DMS153 (cell line): ENCODE results near the gene FGFR3.
"Not testable (repeated sequence)": the region's sequence is repeated elsewhere in the genome, so short reads cannot be mapped to it uniquely, and the experiment has no call there.

Experiments
- DNase-seq: peaks from one replicate; lab custom pipeline; 2025; lab: John Stamatoyannopoulos, UW

FGFR3 gene

GRCh38 chr4:1842339-1842895 lies 49.3 kb downstream of the FGFR3 start:
- no peak for DNase-seq

GRCh38 chr4:1842993-1843448 lies 49.9 kb downstream of the FGFR3 start:
- no peak for DNase-seq

- DNase-seq = no peak
These were observed 50.8 kb downstream of the FGFR3 start for GRCh38 chr4:1843852-1844251.

DNA sequence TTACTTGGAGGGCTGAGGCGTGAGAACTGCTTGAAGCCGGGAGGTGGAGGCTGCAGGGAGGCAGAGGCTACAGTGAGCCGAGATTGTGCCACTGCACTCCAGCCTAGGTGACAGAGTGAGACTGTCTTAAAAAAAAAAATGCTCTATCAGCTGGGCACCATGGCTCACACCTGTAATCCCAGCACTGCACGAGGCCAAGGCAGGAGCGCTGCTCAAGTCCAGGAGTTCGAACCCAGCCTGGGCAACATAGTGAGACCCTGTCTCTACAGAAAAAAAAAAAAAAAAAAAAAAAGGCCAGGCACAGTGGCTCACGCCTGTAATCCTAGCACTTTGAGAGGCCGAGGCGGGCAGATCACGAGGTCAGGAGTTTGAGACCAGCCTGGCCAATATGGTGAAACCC lies 51.5 kb downstream of the FGFR3 start:
- DNase-seq = not testable (repeated sequence)

- no peak for DNase-seq
These were observed 53.5 kb downstream of the FGFR3 start for GRCh38 chr4:1846580-1846979.

DNA sequence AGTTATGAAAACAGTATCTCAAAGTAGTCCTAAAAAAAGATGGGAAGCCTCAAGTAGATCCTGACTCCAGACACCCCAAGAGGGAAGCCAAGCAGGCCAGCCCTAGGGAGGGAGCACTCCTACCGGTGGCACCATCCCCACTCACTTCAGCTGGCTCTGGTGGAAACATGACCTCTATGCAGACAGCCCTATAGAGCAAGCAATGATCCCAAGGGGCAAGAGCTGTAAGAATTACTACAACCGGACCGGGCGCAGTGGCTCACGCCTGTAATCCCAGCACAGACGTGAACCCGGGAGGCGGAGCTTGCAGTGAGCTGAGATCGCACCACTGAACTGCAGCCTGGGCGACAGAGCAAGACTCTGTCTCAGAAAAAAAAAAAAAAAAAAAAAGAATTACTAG lies 57.2 kb downstream of the FGFR3 start:
- no peak for DNase-seq

DNA sequence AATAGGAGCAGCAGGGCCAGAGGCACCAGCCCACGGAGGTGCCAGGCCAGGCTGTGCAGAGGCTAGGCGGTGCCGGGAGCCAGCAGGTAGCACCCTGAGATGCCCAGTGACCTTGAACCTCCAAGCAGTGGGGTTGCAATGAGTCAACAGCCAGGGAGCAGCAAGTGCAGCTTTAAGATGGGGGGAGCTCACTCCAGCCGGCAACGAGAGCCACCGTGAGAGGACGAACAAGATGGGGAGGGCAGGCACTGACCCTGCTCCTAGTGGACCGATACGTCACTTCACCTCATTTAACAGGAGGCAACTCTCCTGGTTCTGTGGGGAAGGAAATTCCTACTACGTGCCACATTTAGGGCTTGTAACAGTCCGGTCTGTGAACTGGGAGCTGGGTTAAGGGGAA lies 58.1 kb downstream of the FGFR3 start:
- no peak for DNase-seq

GRCh38 chr4:1851575-1852410 lies 58.7 kb downstream of the FGFR3 start:
- DNase-seq = no peak

GRCh38 chr4:1852904-1853623 lies 60.0 kb downstream of the FGFR3 start:
- DNase-seq = no peak

DNA sequence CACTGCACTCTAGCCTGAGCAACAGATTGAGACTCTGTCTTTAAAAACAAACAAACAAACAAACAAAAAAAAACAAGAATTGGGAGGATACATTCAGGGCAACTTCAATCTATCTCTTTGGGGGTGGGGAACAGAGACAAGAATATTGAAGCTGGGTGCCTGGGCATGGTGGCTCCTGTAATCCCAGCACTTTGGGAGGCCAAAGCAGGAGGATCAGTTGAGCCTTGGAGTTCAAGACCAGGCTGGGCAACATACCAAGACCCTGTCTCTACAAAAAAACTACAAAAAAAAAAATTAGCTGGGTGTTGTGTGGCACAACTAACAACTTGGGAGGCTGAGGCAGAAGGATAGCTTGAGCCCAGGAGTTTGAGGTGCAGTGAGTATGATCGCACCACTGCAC lies 61.7 kb downstream of the FGFR3 start:
- DNase-seq = no peak

- DNase-seq = no peak
These were observed 62.4 kb downstream of the FGFR3 start for GRCh38 chr4:1855333-1856070.

- peak; percentile 73 for DNase-seq
These were observed 63.2 kb downstream of the FGFR3 start, which contains the start of gene LETM1 for GRCh38 chr4:1856071-1856942. TSS of gene LETM1 (minus strand) at chr4:1856156. CDS start at chr4:1855950, 206 bp downstream.

DNA sequence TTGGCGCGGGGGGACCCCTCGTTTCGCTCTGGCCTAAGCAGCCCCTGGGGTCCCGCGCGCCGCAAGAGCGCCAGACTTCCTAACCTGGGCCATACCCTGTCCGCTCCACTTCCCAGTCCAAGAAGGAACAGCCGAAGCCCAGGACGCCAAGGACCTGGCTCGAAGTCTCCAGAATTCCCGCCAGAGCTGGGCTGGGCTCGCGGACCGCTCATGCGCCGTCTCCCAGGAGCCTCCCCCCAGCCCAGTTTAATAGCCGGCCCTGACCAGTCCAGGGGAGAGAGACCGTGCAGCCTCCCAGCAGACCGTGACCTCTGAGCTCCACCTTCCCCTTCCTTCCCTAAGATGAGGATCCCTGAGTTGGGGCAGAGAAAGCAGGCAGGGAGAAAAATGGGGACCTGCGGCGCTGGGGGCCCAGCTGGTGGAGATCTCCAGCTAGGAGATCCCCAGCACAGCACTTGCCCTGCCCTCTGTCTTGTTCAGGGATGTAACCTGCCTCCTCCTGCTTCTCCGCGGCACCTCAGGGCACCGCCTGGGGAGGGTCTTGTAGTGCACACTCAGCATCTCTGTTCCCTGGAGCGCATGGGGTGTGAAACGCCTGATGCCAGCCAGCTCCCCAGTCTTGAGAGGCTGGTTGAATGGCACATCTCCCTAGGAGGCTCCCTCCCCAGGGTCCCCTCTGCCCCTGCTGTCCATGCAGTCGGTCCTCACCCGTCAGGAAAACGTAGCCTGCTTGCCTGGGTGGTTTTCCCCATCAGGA lies 64.0 kb downstream of the FGFR3 start:
- DNase-seq = no peak

- DNase-seq = no peak
These were observed 64.8 kb downstream of the FGFR3 start for GRCh38 chr4:1857931-1858330.
